ENCODE measurements around the gene RPS18.
A peak's percentile ranks its signal among the peaks of the same experiment; 100 is the strongest.

DNA sequence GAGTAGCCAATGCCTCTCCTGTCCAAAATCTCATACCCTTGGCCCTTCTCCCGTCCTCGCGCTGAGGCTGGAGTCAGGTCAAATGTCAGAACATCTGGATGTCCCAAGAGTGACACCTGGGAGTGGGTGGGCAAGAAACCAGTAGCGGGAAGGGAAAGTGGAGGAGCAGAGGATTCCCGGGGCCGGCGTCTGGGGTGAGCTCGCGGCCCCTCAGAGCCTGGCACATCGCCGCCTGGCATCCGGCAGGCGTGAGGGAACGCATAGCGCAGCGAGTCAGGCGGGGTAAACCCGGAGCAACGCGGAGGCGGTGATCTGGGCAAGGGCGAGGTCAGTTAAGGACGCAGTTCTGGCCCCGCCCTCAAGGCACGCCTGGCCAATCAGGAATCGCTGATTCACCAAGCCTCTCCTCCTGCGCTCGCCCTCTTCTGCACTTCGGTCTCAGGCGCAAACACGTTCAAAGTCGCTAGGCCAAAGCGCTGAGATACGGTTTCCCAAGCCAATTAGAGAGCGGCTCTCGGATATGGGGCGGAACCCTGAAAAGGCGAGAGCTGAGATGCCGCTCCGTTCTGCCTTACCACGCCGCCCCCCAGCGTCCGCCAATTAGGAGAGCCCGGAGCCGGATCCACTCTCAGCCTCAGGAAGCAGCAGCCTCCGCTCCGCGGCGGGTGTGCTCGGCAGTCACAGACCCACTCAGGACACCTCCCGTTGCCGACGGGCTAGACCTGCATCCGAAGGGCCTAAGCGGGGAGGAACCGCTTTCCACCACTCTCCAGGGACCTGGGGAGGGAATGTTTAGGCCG lies 22.7 kb upstream of the RPS18 start:
- TF ChIP-seq CTCF (IDR thresholded peaks at IDR 0.05), result peak in 3 of 4 donors; percentile 30 to 41 (median 35)
- peak; percentile 85 for TF ChIP-seq POLR2A (IDR thresholded peaks at IDR 0.05)
